Measurements from ENCODE around the gene TBC1D1. TPM values are rescaled to one million over a fixed set of nuclear protein-coding genes. Genes with fewer than 3 reads are reported as not detected.

The TBC1D1 gene
- polyA plus RNA-seq, 1 donor from 2014 or later = 23.2 TPM

DNA sequence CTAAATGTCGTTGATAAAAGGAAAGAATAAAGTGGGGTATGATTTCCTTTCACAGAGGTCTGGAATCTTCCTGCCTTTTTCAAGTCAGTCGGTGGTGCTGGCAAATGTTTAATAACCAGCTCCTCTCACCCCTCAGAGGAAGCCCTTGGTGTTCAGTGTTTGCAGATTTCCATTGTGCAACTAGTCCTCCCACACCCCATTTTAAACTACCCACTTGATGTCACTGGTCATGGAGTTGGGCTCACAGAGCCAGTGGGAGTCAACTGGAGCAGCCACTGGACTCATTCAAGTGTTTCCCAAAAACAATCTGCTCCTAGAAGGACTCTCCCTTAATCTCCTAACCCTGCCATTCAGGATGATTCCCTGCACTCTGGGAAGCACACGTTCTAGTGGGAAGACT is 218.5 kb downstream of the TBC1D1 start:
- Histone ChIP-seq H4K20me1 (ENCODE audit: insufficient read depth) (no peaks in the 10 kb centered on the region), H3K4me3 (ENCODE audit: low read length) (no peak overlapping the region), H3K9me3 (ENCODE audit: low read length) (no peaks in the 10 kb centered on the region), H3K9me2 (ENCODE audit: insufficient read depth, low read length) (no peaks in the 10 kb centered on the region), H3F3A (ENCODE audit: insufficient read depth, low read length, poor library complexity, severe bottlenecking) (no peaks in the 10 kb centered on the region), H3K27me3 (ENCODE audit: insufficient read depth, low read depth, low read length) (no peaks in the 10 kb centered on the region), H3K9ac (ENCODE audit: low read length) (no peak overlapping the region), H3K79me2 (replicated peaks; ENCODE audit: insufficient read depth, low read length) (no peaks in the 10 kb centered on the region), H3K4me2 (ENCODE audit: low read length) (no peak overlapping the region), H2AFZ (ENCODE audit: low read depth, low read length) (no peak overlapping the region), H3K27ac (ENCODE audit: low read length) (no peak overlapping the region), H3K36me3 (ENCODE audit: insufficient read depth, low read length) (no peaks in the 10 kb centered on the region)
- TF ChIP-seq TAF1 (IDR thresholded peaks at IDR 0.05; ENCODE audit: low read depth) (no peak), POLR2AphosphoS5 (IDR thresholded peaks at IDR 0.05) (no peak), MXI1 (conservative IDR thresholded peaks at IDR 0.05; ENCODE audit: poor library complexity, severe bottlenecking) (no peak), SMC3 (conservative IDR thresholded peaks at IDR 0.05; ENCODE audit: poor library complexity) (no peak)

DNA sequence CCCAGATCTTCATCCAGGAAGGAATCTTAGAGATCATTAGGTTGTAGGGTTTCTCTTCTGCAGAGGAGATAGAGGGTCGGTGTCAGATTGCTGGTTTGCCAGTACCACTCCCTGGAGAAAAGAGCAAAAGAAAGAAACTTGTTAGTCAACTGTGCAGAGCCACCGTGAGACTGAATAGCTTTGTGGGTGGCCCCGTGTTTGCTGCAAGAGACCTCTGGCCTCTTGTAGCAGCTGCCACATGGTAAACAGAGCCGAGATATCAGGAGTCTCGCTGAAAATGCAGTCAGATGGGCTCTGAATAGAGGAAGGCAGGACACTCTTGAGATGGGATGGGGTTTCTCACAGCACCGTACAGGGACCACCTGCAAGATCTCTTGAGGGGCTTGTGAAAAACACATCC is 219.0 kb downstream of the TBC1D1 start:
- TF ChIP-seq EZH2 (IDR thresholded peaks at IDR 0.05; ENCODE audit: borderline replicate concordance, insufficient read depth, low read length, poor library complexity, severe bottlenecking) (no peak), TAF1 (IDR thresholded peaks at IDR 0.05; ENCODE audit: low read depth) (no peak), SMC3 (conservative IDR thresholded peaks at IDR 0.05; ENCODE audit: poor library complexity) (no peak)
- TF ChIP-seq, protein P1, sequence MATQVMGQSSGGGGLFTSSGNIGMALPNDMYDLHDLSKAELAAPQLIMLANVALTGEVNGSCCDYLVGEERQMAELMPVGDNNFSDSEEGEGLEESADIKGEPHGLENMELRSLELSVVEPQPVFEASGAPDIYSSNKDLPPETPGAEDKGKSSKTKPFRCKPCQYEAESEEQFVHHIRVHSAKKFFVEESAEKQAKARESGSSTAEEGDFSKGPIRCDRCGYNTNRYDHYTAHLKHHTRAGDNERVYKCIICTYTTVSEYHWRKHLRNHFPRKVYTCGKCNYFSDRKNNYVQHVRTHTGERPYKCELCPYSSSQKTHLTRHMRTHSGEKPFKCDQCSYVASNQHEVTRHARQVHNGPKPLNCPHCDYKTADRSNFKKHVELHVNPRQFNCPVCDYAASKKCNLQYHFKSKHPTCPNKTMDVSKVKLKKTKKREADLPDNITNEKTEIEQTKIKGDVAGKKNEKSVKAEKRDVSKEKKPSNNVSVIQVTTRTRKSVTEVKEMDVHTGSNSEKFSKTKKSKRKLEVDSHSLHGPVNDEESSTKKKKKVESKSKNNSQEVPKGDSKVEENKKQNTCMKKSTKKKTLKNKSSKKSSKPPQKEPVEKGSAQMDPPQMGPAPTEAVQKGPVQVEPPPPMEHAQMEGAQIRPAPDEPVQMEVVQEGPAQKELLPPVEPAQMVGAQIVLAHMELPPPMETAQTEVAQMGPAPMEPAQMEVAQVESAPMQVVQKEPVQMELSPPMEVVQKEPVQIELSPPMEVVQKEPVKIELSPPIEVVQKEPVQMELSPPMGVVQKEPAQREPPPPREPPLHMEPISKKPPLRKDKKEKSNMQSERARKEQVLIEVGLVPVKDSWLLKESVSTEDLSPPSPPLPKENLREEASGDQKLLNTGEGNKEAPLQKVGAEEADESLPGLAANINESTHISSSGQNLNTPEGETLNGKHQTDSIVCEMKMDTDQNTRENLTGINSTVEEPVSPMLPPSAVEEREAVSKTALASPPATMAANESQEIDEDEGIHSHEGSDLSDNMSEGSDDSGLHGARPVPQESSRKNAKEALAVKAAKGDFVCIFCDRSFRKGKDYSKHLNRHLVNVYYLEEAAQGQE (IDR thresholded peaks at IDR 0.05; ENCODE audit: borderline replicate concordance) = no peak
- H3K36me3 ChIP-seq (ENCODE audit: insufficient read depth, low read length) = no peaks in the 10 kb centered on the region
- H3K27ac ChIP-seq (ENCODE audit: low read length) = no peak overlapping the region
- no peak overlapping the region for H3K4me3 ChIP-seq (ENCODE audit: low read length)
- no peaks in the 10 kb centered on the region for H3K27me3 ChIP-seq (ENCODE audit: insufficient read depth, low read depth, low read length)
- no peaks in the 10 kb centered on the region for H3K9me2 ChIP-seq (ENCODE audit: insufficient read depth, low read length)
- no peak overlapping the region for H3K9ac ChIP-seq (ENCODE audit: low read length)
- H3F3A ChIP-seq (ENCODE audit: insufficient read depth, low read length, poor library complexity, severe bottlenecking) = no peaks in the 10 kb centered on the region
- no peaks in the 10 kb centered on the region for H3K9me3 ChIP-seq (ENCODE audit: low read length)
- H2AFZ ChIP-seq (ENCODE audit: low read depth, low read length) = no peak overlapping the region
- H3K79me2 ChIP-seq (replicated peaks; ENCODE audit: insufficient read depth, low read length) = no peaks in the 10 kb centered on the region
- H4K20me1 ChIP-seq (ENCODE audit: insufficient read depth) = no peaks in the 10 kb centered on the region
- H3K4me2 ChIP-seq (ENCODE audit: low read length) = no peak overlapping the region

DNA sequence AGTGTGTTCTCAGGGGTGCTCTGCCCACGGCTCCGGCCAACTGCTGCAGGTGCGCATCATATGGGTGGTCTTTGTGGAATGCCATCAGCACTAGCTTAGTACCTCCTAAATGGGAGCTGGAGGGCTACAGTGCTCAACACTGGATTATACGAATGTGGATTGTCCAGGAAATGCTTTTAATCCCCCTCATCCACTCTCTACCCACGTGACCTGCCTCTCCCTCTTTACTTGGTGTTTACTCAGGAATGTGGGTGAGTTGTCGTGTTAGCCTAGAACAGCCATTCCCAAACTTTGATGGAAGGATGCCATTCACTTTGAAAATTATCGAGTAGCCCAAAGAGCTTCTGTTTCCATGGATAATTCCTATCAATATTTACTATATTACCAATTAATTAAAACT is 220.1 kb downstream of the TBC1D1 start:
- H3F3A ChIP-seq (ENCODE audit: insufficient read depth, low read length, poor library complexity, severe bottlenecking) = no peaks in the 10 kb centered on the region
- H3K27me3 ChIP-seq (ENCODE audit: insufficient read depth, low read depth, low read length) = no peaks in the 10 kb centered on the region
- no peak overlapping the region for H3K4me3 ChIP-seq (ENCODE audit: low read length)
- H4K20me1 ChIP-seq (ENCODE audit: insufficient read depth) = no peaks in the 10 kb centered on the region
- no peaks in the 10 kb centered on the region for H3K9me2 ChIP-seq (ENCODE audit: insufficient read depth, low read length)
- no peak overlapping the region for H2AFZ ChIP-seq (ENCODE audit: low read depth, low read length)
- H3K9ac ChIP-seq (ENCODE audit: low read length) = no peak overlapping the region
- no peak overlapping the region for H3K4me2 ChIP-seq (ENCODE audit: low read length)
- H3K36me3 ChIP-seq (ENCODE audit: insufficient read depth, low read length) = no peaks in the 10 kb centered on the region
- H3K27ac ChIP-seq (ENCODE audit: low read length) = no peak overlapping the region
- no peak for TF ChIP-seq RAD21 (conservative IDR thresholded peaks at IDR 0.05)
- TF ChIP-seq MXI1 (conservative IDR thresholded peaks at IDR 0.05; ENCODE audit: poor library complexity, severe bottlenecking) = no peak
- no peak for TF ChIP-seq EZH2 (IDR thresholded peaks at IDR 0.05; ENCODE audit: borderline replicate concordance, insufficient read depth, low read length, poor library complexity, severe bottlenecking)
- no peak for TF ChIP-seq SMC3 (conservative IDR thresholded peaks at IDR 0.05; ENCODE audit: poor library complexity)
- TF ChIP-seq EP300 (conservative IDR thresholded peaks at IDR 0.05; ENCODE audit: poor library complexity, severe bottlenecking) = no peak
- TF ChIP-seq POLR2AphosphoS5 (IDR thresholded peaks at IDR 0.05) = no peak
- TF ChIP-seq, protein P1 (IDR thresholded peaks at IDR 0.05; ENCODE audit: borderline replicate concordance) = no peak
- TF ChIP-seq, protein P2, sequence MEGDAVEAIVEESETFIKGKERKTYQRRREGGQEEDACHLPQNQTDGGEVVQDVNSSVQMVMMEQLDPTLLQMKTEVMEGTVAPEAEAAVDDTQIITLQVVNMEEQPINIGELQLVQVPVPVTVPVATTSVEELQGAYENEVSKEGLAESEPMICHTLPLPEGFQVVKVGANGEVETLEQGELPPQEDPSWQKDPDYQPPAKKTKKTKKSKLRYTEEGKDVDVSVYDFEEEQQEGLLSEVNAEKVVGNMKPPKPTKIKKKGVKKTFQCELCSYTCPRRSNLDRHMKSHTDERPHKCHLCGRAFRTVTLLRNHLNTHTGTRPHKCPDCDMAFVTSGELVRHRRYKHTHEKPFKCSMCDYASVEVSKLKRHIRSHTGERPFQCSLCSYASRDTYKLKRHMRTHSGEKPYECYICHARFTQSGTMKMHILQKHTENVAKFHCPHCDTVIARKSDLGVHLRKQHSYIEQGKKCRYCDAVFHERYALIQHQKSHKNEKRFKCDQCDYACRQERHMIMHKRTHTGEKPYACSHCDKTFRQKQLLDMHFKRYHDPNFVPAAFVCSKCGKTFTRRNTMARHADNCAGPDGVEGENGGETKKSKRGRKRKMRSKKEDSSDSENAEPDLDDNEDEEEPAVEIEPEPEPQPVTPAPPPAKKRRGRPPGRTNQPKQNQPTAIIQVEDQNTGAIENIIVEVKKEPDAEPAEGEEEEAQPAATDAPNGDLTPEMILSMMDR (IDR thresholded peaks at IDR 0.05; ENCODE audit: poor library complexity, severe bottlenecking) = no peak
- no peak for TF ChIP-seq TAF1 (IDR thresholded peaks at IDR 0.05; ENCODE audit: low read depth)
- no peaks in the 10 kb centered on the region for H3K9me3 ChIP-seq (ENCODE audit: low read length)
- no peaks in the 10 kb centered on the region for H3K79me2 ChIP-seq (replicated peaks; ENCODE audit: insufficient read depth, low read length)

Data from neural cell (in vitro differentiated cells).